B cell (primary cell): Measurements from ENCODE around the gene MED25.

Experiments used
- CTCF ChIP-seq: fragments of 200-600 bp; IDR thresholded peaks from one replicate; pipeline ENCODE4 v1.8.0; 2022; ENCODE audit warnings: antibody characterized with exemption, mild to moderate bottlenecking
- EZH2 ChIP-seq: IDR thresholded peaks from 2 replicates; pipeline ENCODE4 v1.6.1; 2012; ENCODE audit warnings: borderline replicate concordance, low read depth, mild to moderate bottlenecking, moderate library complexity, low read length; ENCODE audit not compliant: insufficient read depth, poor library complexity, severe bottlenecking

DNA sequence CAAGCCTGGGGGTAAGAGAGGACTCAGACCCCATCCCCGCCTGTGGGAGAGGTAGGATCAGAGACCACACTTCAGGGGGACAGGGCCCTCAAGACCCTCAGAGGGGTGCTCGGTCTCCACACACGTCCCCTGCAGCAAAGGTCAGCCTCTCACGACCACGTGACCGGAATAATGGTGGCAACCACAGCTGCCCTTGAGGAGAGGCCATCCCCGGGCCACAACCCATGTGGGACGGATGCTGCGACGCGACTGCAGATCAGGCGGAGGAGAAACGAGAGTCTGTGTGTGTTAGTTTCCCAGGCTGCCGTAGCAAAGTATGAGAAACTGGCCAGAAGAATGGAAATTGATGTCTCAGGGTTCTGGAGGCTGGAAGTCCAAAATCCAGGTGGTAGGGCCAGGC, 8.9 kb downstream of the MED25 start:
- no peak for TF ChIP-seq CTCF
- TF ChIP-seq EZH2, result no peak
